Prostate gland (tissue), 2 donors: ENCODE results near the gene ZNF382.

Experiments
- CTCF ChIP-seq, 4 experiments: fragments of 200-600 bp in 2 of 4; fragments of 450-650 bp in 2 of 4; sonication (generic) in 2 of 4; IDR thresholded peaks; 1 replicate in 3 of 4; 2 replicates in 1 of 4; pipeline ENCODE4 v1.5.1; 2016 to 2019; ENCODE audit warnings: antibody characterized with exemption in 4 of 4, mild to moderate bottlenecking in 2 of 4, moderate library complexity in 2 of 4
- POLR2A ChIP-seq: fragments of 450-650 bp; IDR thresholded peaks from one replicate; pipeline ENCODE4 v1.6.1; 2016; ENCODE audit warnings: antibody characterized with exemption, mild to moderate bottlenecking
- POLR2AphosphoS5 ChIP-seq: sonication (generic); formaldehyde crosslinking; IDR thresholded peaks from one replicate; pipeline ENCODE4 v1.6.1; 2017; ENCODE audit warnings: antibody characterized with exemption

GRCh38 chr19:36646746-36647145 is 41.6 kb downstream of the ZNF382 start:
- no peak for TF ChIP-seq CTCF (IDR thresholded peaks at IDR 0.05)
- TF ChIP-seq POLR2A = no peak
- no peak for TF ChIP-seq POLR2AphosphoS5
